ENCODE data around the gene CDHR1.

DNA sequence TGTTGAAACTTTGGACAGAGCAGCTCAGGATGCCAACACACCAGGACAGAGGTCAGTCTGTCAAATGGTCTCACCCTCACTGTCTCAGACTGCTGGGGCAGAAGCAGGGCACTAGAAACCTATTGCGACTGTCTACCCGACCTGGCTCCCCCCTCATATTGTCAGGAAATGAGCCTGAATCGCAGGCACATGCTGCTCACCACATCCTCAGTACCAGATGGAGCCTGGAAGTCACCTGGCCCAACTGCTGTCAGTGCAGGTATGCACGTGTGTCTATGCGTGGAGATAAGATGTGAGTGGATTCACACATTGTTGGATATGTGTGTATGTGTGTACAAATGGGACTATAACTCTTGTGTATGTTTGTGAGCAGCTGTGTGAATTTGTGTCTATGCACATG, 3.2 kb upstream of the CDHR1 start:
- no peak for TF ChIP-seq TAF1 (IDR thresholded peaks at IDR 0.05; ENCODE audit: borderline replicate concordance, insufficient read depth, low read length)
- TF ChIP-seq, protein P1, sequence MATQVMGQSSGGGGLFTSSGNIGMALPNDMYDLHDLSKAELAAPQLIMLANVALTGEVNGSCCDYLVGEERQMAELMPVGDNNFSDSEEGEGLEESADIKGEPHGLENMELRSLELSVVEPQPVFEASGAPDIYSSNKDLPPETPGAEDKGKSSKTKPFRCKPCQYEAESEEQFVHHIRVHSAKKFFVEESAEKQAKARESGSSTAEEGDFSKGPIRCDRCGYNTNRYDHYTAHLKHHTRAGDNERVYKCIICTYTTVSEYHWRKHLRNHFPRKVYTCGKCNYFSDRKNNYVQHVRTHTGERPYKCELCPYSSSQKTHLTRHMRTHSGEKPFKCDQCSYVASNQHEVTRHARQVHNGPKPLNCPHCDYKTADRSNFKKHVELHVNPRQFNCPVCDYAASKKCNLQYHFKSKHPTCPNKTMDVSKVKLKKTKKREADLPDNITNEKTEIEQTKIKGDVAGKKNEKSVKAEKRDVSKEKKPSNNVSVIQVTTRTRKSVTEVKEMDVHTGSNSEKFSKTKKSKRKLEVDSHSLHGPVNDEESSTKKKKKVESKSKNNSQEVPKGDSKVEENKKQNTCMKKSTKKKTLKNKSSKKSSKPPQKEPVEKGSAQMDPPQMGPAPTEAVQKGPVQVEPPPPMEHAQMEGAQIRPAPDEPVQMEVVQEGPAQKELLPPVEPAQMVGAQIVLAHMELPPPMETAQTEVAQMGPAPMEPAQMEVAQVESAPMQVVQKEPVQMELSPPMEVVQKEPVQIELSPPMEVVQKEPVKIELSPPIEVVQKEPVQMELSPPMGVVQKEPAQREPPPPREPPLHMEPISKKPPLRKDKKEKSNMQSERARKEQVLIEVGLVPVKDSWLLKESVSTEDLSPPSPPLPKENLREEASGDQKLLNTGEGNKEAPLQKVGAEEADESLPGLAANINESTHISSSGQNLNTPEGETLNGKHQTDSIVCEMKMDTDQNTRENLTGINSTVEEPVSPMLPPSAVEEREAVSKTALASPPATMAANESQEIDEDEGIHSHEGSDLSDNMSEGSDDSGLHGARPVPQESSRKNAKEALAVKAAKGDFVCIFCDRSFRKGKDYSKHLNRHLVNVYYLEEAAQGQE (IDR thresholded peaks at IDR 0.05; ENCODE audit: insufficient read depth in 1 of 2, low read depth in 2 of 2, low read length in 2 of 2): no peak
- no peak for TF ChIP-seq POLR2AphosphoS5 (IDR thresholded peaks at IDR 0.05; ENCODE audit: low read depth, low read length)
- no peak for TF ChIP-seq SIN3A (IDR thresholded peaks at IDR 0.05; ENCODE audit: borderline replicate concordance, insufficient read depth, low read length)

All from PFSK-1 (cell line).